OCI-LY7 (cell line): ENCODE results near the gene PGC. TPM values are rescaled to one million over a fixed set of nuclear protein-coding genes. Genes with fewer than 3 reads are reported as not detected.

Experiments
- BruUV-seq: library from RNA; stranded (reverse); fragments of 400-500 nt; replicated peaks from 2 replicates; lab custom pipeline; 2021; lab: Mats Ljungman, UMichigan
- CTCF ChIA-PET: fragments of 300-600 bp; sonication (Branson Sonifier 250); formaldehyde crosslinking; loops from one replicate; lab custom pipeline; 2022; ENCODE audit warnings: antibody characterized with exemption; ENCODE audit not compliant: unreplicated experiment; lab: Charles Lee
- POLR2A ChIA-PET: fragments of 300-600 bp; sonication (Branson Sonifier 250); formaldehyde crosslinking; loops from one replicate; lab custom pipeline; 2022; ENCODE audit warnings: antibody characterized with exemption; lab: Charles Lee
- DNase-seq: peaks from one replicate; pipeline ENCODE4 v3.0.0-alpha.2; 2015; ENCODE audit warnings: low spot score
- H2AFZ ChIP-seq: fragments of 200-600 bp; sonication (generic), shearing (Covaris generic); 2 replicates; pipeline ENCODE4 v1.6.1; 2014; ENCODE audit warnings: mild to moderate bottlenecking, antibody characterized with exemption, low read length, moderate library complexity
- H3K27ac ChIP-seq: fragments of 200-600 bp; sonication (generic); 2 replicates; pipeline ENCODE4 v1.5.1; 2014; ENCODE audit warnings: mixed run types, low read depth, mild to moderate bottlenecking, moderate library complexity, low read length, inconsistent platforms; ENCODE audit not compliant: poor library complexity, severe bottlenecking
- H3K36me3 ChIP-seq: fragments of 200-600 bp; sonication (generic); 2 replicates; pipeline ENCODE4 v1.6.1; 2014; ENCODE audit warnings: mild to moderate bottlenecking, antibody characterized with exemption, low read length, moderate library complexity, mixed read lengths; ENCODE audit not compliant: insufficient read depth
- H3K4me1 ChIP-seq: fragments of 200-600 bp; sonication (generic); 2 replicates; pipeline ENCODE4 v1.5.1; 2014; ENCODE audit warnings: mild to moderate bottlenecking, low read length; ENCODE audit not compliant: insufficient read depth, poor library complexity, severe bottlenecking
- H3K4me2 ChIP-seq: fragments of 200-600 bp; sonication (generic); 2 replicates; pipeline ENCODE4 v1.6.1; 2014; ENCODE audit warnings: mild to moderate bottlenecking, low read length
- H3K4me3 ChIP-seq: fragments of 200-600 bp; sonication (generic); 2 replicates; pipeline ENCODE4 v1.5.1; 2014; ENCODE audit warnings: mild to moderate bottlenecking, low read depth, low read length; ENCODE audit not compliant: poor library complexity, severe bottlenecking
- H3K79me2 ChIP-seq: fragments of 200-600 bp; sonication (generic); 2 replicates; pipeline ENCODE4 v1.6.1; 2016; ENCODE audit warnings: low read depth, mild to moderate bottlenecking, low read length, moderate library complexity, mixed read lengths; ENCODE audit not compliant: insufficient read depth
- H3K9me2 ChIP-seq: fragments of 200-600 bp; sonication (generic); 2 replicates; pipeline ENCODE4 v1.6.1; 2016; ENCODE audit warnings: mild to moderate bottlenecking, low read length, mixed read lengths; ENCODE audit not compliant: insufficient read depth
- H3K9me3 ChIP-seq: fragments of 200-600 bp; sonication (generic); 2 replicates; pipeline ENCODE4 v1.6.1; 2014; ENCODE audit warnings: mild to moderate bottlenecking, mixed run types, low read length, mixed read lengths
- H4K20me1 ChIP-seq: fragments of 200-600 bp; sonication (generic); 2 replicates; pipeline ENCODE4 v1.6.1; 2014; ENCODE audit warnings: mild to moderate bottlenecking, antibody characterized with exemption, low read length, moderate library complexity, mixed read lengths; ENCODE audit not compliant: insufficient read depth
- CTCF ChIP-seq: fragments of 200-600 bp; sonication (generic); conservative IDR thresholded peaks from 2 replicates; pipeline ENCODE4 v1.5.1; 2014; ENCODE audit warnings: mild to moderate bottlenecking, antibody characterized with exemption, low read length, moderate library complexity, mixed read lengths
- EZH2phosphoT487 ChIP-seq: fragments of 200-600 bp; sonication (generic); IDR thresholded peaks from 2 replicates; pipeline ENCODE4 v1.6.1; 2018; ENCODE audit warnings: low read depth, borderline replicate concordance, mild to moderate bottlenecking, mixed run types, antibody characterized with exemption, low read length, moderate library complexity, mixed read lengths
- intact Hi-C: fragments of 100-400 bp; cut with micrococcal nuclease; formaldehyde crosslinking; loops from one replicate; pipeline ENCODE4 v1.10.0; 2022; ENCODE audit not compliant: unreplicated experiment
- total RNA-seq, 2 experiments: library from RNA; depleted of rRNA in 1 of 2; stranded (reverse); fragments of >200 nt in 1 of 2; shearing (Covaris generic) in 1 of 2; gene quantifications; 2 replicates each; pipeline ENCODE4 v1.2.3, GENCODE V29; 2014 to 2022

PGC gene
- total RNA-seq, 2 experiments from 2014 or later, result not detected

GRCh38 chr6:41727705-41728072 is 19.5 kb downstream of the PGC start:
- Histone ChIP-seq H3K4me2 (no peak overlapping the region; the same call in 1 of the 2 replicates), H2AFZ (no peak overlapping the region), H3K9me2 (no peaks in the 10 kb centered on the region), H3K9me3 (no peaks in the 10 kb centered on the region), H3K36me3 (no peaks in the 10 kb centered on the region), H3K4me1 (peaks cover 98% of the 10 kb centered on the region), H3K79me2 (peaks cover 89% of the 10 kb centered on the region), H3K4me3 (no peak overlapping the region), H4K20me1 (peaks cover 4% of the 10 kb centered on the region; the same call in 1 of the 2 replicates), H3K27ac (no peak overlapping the region)
- BruUV-seq, result no TSS peak
- CTCF ChIA-PET, result interaction anchor here (0.6 to 0.7 kb wide), 2 partner anchors 8 to 12 kb away, joined by 3 read pairs; no protein-coding TSS in a partner anchor
- TF ChIP-seq EZH2phosphoT487, result no peak
- no peak for TF ChIP-seq CTCF
- POLR2A ChIA-PET, result no interaction called here
- no peak for DNase-seq
- intact Hi-C loops, result loop anchor here (10.0 kb wide), 1 partner anchor 1017 kb away; the partner anchor contains the start of gene TBCC

GRCh38 chr6:41726876-41727275 is 20.3 kb downstream of the PGC start:
- ChIA-PET CTCF (no interaction called here), POLR2A (no interaction called here)
- H3K9me3 ChIP-seq, result no peaks in the 10 kb centered on the region
- peaks cover 89% of the 10 kb centered on the region for H3K79me2 ChIP-seq
- H3K4me2 ChIP-seq, result no peak overlapping the region
- DNase-seq, result no peak
- no peak overlapping the region for H3K27ac ChIP-seq
- peaks cover 4% of the 10 kb centered on the region; the same call in 1 of the 2 replicates for H4K20me1 ChIP-seq
- no peak overlapping the region for H2AFZ ChIP-seq
- intact Hi-C loops, result loop anchor here (10.0 kb wide), 1 partner anchor 1018 kb away; the partner anchor contains the start of gene TBCC
- TF ChIP-seq CTCF (no peak), EZH2phosphoT487 (no peak)
- no peaks in the 10 kb centered on the region for H3K9me2 ChIP-seq
- no peaks in the 10 kb centered on the region for H3K36me3 ChIP-seq
- no peak overlapping the region for H3K4me3 ChIP-seq
- peaks cover 98% of the 10 kb centered on the region for H3K4me1 ChIP-seq
- BruUV-seq, result no TSS peak
